AG08396 (cell line): ENCODE measurements around the gene VTA1.
"Not testable (repeated sequence)": the region's sequence is repeated elsewhere in the genome, so short reads cannot be mapped to it uniquely, and the experiment has no call there.

Experiments
- DNase-seq: peaks from one replicate; pipeline ENCODE4 v3.0.0; 2012; ENCODE audit warnings: low spot score, mixed read lengths

VTA1 gene

DNA sequence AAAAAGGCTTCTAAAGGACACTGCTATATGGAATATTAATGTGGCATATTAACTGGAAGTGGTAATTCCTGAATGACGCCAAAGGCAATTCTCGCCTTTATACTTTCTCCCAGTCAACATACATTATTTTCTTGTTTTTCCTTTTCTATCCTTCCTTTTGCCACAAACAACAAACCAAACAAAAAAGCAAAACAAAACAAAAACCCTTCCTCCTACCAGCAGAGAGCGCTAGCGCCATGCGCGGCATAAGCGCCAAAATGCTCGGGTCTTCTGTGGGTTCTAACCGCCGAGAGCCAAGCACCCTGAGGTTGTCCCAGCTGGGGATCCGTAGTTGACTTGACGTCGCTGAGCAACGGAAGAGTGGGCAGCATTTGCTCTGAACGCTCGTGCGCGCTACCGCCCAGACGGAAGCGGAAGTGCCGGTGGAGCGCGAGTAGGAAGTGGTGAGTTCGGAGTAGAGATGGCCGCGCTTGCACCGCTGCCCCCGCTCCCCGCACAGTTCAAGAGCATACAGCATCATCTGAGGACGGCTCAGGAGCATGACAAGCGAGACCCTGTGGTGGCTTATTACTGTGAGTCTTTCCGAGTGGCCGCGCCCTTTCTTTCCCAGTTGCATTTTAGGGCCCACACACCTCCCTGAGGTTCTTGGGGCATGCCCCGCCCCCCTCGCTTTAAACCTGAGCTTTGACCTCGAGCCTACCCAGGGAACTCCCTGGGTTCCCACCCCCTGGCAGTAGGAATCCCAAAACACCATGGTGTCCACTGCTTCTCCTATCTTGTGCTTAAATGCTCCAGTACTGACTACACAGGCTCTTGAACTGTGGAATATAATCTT, at the start of gene VTA1, which contains the start of gene NMBR:
Gene VTA1 (plus strand): TSS at position 436 of the 835 bp plus-strand sequence. CDS start 25 bp downstream, at position 461.
Gene NMBR (minus strand): TSS at position 295 of the 835 bp plus-strand sequence. CDS start 58,464 bp downstream, outside the sequence.
- peak; percentile 93 for DNase-seq

DNA sequence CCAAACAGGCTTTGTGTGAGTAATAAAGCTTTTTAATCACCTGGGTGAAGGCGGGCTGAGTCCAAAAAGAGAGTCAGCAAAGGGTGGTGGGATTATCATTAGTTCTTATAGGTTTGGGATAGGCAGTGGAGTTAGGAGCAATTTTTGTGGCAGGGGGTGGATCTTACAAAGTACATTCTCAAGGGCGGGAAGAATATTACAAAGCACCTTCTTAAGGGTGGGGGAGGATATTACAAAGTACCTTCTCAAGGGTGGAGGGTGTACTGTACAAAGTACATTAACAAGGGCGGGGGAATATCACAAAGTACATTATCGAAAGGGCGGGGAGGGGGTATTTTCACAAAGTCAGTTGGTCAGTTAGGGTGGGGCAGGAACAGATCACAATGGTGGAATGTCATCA, 42.2 kb upstream of the VTA1 start:
- DNase-seq: not testable (repeated sequence)

- not testable (repeated sequence) for DNase-seq
Measured at GRCh38 chr6:142110820-142111219, 36.2 kb upstream of the VTA1 start.

DNA sequence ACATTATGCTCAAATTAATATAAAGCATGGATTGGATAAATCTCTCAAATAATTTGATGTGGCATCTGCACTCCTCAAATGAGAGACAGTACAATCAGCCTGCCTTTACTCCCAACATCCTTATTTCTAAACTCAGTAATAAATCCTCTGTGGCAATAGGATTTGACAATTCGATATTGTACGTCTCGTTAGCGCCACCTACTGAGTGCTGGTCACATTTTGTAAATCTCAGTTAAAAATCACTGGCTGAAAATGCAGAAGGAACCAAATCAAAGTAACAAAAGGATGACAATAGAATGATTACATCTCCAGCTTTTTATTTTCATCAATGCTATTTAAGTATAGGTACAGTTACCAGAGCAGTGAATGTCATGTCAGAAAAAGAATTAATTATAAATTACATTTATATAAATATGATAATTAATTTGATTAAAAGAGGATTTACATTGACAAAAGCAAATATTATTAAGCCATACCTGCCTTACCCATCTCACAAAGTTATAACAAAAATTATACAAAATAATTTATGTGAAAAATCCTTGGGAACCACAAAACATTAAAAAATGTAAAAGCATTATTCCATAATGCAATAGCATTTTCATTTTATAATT, 34.5 kb upstream of the VTA1 start:
- DNase-seq: peak; percentile 59

- no peak for DNase-seq
Measured at GRCh38 chr6:142117366-142117765, 29.7 kb upstream of the VTA1 start.

DNA sequence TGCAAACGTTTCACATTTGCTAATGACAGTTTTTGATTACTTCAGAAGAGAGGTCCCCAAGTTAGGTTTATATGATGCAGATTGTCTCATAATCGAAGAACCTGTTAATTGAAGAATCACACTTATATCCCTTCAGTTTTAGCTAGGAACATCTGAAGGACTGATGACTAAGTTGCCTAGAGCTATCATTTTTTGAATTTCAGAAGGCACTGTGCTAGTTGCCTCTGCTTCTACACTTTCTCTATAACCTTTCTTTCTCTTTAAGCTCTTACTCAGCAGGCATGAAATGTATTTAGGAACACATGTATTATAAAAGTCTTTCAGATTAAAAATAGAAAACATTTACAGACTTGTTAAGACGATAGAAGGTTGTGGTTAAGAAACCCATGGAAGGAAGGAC, 28.7 kb upstream of the VTA1 start:
- DNase-seq: no peak

DNA sequence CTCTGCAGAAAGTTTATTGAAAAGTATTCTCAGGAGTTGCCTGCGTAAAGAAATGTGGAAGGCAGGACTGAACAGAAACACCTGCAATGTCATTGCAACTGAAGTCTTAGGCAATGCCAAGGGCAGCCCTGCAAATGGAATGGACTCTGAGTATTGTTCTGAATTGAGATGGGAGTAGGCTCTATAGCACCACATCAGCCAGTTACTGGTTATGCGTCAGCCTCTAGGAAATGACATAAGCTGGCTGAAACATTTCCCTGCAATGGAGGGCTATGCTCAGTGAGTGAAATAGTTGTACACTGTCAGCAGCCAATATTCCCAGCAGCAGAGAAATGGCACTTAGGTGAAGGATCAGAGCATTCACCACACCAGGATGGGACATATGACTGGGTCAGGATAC, 28.1 kb upstream of the VTA1 start:
- peak; percentile 3 for DNase-seq

- no peak for DNase-seq
Measured at GRCh38 chr6:142121342-142121741, 25.7 kb upstream of the VTA1 start.

- no peak for DNase-seq
Measured at GRCh38 chr6:142130814-142131213, 16.2 kb upstream of the VTA1 start.

DNA sequence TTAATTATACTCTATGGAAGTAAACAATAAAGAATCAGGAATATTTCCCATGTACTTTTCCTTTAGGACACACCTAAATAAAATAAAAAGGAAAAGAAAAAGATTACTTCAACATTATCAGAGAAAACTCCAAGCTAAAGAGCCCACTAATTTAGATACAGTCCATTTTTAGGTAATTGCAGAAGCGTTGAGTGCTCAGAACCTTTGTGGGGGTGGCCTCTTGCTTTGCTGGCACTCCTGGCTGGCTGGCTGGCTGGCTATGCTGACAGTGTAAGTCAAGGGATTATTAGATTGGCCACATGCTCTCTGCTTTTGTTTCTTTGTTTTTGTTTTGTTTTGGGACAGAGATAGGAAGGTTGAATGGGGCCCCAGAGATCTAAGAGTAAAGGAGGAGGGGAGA, 14.4 kb upstream of the VTA1 start, which contains the start of gene GJE1:
Gene GJE1 (plus strand): TSS at position 301 of the 400 bp plus-strand sequence. CDS start 234 bp downstream, outside the sequence.
- no peak for DNase-seq

DNA sequence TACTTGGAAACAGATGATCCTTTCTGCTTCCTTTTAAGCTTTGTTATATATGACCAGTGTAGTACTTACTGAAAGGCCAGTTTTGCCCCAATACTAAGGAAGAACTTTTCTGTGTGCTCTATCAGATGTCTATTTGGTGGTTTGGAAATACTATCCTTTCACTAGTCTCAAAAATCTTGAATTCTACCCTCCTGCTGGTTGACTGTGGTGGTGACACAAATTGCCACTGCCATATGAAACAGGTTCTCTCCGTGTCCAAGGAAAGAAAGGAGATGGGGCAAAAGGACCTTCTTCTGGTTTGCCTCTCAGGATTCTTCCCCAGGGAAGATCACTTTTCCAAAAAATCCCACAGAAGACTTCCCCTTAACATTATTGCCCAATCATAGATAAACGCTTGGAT, 8.2 kb upstream of the VTA1 start:
- DNase-seq: no peak

DNA sequence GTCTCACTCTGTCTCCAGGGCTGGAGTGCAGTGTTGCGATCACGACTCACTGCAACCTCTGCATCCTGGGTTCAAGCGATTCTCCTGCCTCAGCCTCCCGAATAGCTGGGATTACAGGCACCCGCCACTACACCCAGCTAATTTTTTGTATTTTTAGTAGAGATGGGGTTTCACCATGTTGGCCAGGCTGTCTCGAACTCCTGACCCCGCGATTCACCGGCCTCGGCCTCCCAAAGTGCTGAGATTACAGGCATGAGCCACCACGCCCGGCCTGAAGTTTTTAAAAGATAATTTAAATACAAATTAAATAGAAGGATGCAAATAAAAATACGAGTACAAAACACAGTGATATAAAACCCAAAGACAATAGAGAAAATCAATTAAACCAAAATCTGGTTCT, 5.5 kb upstream of the VTA1 start:
- not testable (repeated sequence) for DNase-seq

DNA sequence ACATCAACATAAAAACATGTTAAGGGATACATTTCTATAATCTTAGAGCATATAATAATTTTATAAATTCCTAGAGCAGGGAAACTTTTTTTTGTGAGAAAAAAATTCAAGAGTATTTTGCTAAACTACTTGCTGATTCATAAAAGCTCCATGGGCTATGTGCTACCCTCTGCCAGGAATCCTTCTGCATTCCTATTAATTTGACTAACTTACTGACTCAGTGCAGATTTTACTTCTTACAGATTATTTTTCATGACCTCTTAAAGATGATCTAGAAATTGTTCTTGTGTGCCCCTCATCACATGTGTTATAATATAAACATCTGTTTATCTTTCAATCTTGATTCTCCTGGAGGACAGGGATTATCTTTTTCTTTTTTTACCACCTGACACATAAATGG, 5.7 kb downstream of the VTA1 start:
- DNase-seq: peak; percentile 52

- DNase-seq: no peak
Measured at GRCh38 chr6:142153196-142153595, 6.1 kb downstream of the VTA1 start.

- DNase-seq: no peak
Measured at GRCh38 chr6:142154336-142154735, 7.3 kb downstream of the VTA1 start.

DNA sequence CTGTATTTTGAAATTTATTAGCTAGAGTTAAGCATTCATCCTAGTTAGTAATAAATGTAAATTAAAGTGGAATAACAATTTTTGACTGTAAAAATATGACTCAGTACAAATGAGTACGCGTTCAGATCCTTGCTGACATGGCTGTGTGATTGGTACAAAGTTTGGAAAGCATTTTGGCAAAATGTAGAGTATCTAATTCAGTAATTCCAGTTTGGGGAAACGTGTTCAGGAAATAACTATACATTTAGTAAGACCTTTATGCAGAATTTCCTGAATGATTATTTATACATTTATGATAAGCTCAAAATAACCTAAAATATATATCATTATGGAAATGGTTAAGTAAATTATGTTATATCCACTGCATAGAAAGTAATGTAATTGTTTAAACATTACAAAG, 8.0 kb downstream of the VTA1 start:
- DNase-seq: no peak

DNA sequence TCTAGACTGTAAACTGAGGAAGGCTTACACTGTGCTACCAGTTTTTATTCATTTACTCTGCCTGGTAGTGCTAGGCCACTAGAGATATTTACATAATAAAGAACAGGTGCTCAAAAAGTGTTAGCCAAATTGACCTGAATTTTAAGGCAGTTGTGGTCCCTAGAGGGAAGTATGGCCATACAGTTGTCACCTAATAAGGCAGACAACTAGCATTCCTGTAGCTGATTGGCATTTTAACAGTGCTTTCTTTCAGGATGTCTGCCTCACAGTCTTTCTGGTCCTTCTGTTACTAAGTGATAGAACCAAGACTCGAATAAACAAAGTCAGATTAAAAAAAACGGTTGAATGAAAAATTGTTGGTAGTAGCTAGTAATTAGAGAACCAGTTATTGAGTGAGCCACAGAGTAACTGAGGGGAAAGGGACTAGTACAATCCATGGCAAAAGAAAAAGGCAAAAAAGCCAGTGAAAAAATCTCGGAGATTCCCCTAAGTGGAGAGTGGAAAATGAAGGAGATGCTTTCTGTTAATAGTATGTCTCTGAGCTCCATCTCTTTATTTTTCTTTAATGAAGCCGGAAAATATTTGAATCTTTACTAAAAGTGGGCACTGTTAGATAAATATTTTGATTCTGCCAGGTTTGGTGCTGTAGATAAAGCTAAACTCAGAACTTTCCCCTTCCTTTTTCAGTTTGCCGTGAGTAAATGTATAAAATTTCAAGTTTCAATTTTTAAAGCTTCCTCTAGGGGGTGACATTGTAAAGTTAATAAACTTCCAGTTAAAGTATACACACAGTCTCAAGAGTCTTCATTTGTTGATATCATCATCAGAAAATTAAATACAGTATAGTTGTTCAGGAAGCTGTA, 9.1 kb downstream of the VTA1 start:
- no peak for DNase-seq

GRCh38 chr6:142156758-142157068, 9.7 kb downstream of the VTA1 start:
- DNase-seq: not testable (repeated sequence)

GRCh38 chr6:142162780-142163179, 15.7 kb downstream of the VTA1 start:
- DNase-seq: no peak

DNA sequence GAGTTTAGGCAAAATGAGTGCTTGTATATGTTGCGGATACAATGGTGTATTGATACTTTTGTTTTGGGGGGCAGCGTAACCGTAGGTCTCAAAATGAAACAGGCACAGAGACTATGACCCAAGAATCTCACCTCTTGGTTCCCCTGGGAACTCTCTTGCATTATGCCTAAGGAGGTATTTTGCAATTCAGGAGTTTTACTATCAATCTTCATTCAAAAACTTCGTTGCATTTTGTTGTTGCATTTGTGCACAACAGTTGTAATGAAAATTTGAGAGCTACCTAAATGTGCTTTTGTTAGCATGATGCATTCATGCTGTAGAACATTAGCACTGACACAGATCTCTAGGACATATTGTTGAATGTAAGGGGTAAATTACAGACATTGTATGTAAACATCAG, 18.2 kb downstream of the VTA1 start:
- no peak for DNase-seq

DNA sequence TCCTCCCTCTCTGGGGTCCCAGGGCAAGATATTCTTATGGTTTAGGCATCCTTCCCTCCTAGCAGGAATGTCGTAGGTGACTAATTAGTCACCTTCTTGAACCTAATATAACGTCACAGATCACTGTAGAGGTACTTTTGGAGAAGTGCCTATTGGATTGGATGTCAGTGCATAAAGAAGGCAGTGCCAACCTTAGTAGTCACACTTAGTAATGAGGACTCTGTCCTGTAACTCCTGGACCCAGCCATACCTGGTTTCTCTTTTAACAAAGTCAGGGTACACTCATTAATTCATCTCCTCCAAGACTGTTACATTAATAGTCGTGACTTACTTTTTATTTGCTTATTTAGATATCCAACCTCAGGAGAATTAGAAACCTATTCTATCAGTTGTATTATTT, 20.0 kb downstream of the VTA1 start:
- no peak for DNase-seq

DNA sequence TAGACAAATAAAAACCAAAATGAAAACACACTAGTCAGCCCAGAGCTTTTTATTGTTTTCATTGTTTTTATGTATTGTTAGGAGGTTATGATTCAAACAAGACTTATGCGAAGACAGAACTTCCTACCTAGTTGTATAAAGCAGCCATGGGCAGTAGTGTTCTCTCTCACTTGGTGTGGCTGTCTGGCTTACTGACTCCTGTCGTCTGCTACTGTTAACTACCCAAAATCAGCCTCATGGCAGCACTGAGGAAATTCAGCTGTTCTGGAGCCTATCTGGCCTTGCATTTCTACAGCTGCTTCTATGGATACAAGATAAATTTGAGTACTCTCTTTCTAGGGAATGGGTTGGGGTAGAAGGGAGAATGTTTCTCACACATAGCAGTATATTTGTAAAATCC, 20.4 kb downstream of the VTA1 start:
- DNase-seq: no peak

- no peak for DNase-seq
Measured at GRCh38 chr6:142171351-142171750, 24.3 kb downstream of the VTA1 start.
